Hepatocyte (in vitro differentiated cells): ENCODE results near the gene CREBBP. TPM values are rescaled to one million over a fixed set of nuclear protein-coding genes. Genes with fewer than 3 reads are reported as not detected.

Source experiments
- DNase-seq: peaks from one replicate; pipeline ENCODE4 v3.0.0-alpha.2; 2016; ENCODE audit warnings: low spot score
- H2AFZ ChIP-seq: fragments of 200-600 bp; sonication (generic); 2 replicates; pipeline ENCODE4 v1.6.0; 2016; ENCODE audit warnings: antibody characterized with exemption, mild to moderate bottlenecking
- H3K27ac ChIP-seq: fragments of 200-600 bp; sonication (generic); 2 replicates; pipeline ENCODE4 v1.5.1; 2016; ENCODE audit warnings: mild to moderate bottlenecking
- H3K27me3 ChIP-seq: fragments of 200-600 bp; sonication (generic); 2 replicates; pipeline ENCODE4 v1.6.1; 2016
- H3K36me3 ChIP-seq: fragments of 200-600 bp; sonication (generic); replicated peaks from 2 replicates; pipeline ENCODE4 v1.5.1; 2016; ENCODE audit warnings: low read depth; ENCODE audit not compliant: insufficient read depth
- H3K4me1 ChIP-seq: fragments of 200-600 bp; sonication (generic); 2 replicates; pipeline ENCODE4 v1.5.1; 2016; ENCODE audit warnings: mild to moderate bottlenecking, moderate library complexity; ENCODE audit not compliant: insufficient read depth
- H3K4me2 ChIP-seq: fragments of 200-600 bp; sonication (generic); 2 replicates; pipeline ENCODE4 v1.6.0; 2016
- H3K4me3 ChIP-seq: fragments of 200-600 bp; sonication (generic); 2 replicates; pipeline ENCODE4 v1.5.1; 2016; ENCODE audit warnings: mild to moderate bottlenecking
- H3K79me2 ChIP-seq: fragments of 200-600 bp; sonication (generic); 2 replicates; pipeline ENCODE4 v1.6.0; 2017; ENCODE audit warnings: mild to moderate bottlenecking
- H3K9me2 ChIP-seq: fragments of 200-600 bp; sonication (generic); replicated peaks from 2 replicates; pipeline ENCODE4 v1.6.0; 2017; ENCODE audit warnings: mild to moderate bottlenecking; ENCODE audit not compliant: insufficient read depth
- H3K9me3 ChIP-seq: fragments of 200-600 bp; sonication (generic); 2 replicates; pipeline ENCODE4 v1.5.1; 2016; ENCODE audit warnings: low read depth, mild to moderate bottlenecking
- H4K20me1 ChIP-seq: fragments of 200-600 bp; sonication (generic); 2 replicates; pipeline ENCODE4 v1.6.0; 2016; ENCODE audit warnings: mild to moderate bottlenecking; ENCODE audit not compliant: insufficient read depth, poor library complexity, severe bottlenecking
- CTCF ChIP-seq: fragments of 200-600 bp; sonication (generic); IDR thresholded peaks from 2 replicates; pipeline ENCODE4 v1.5.1; 2016; ENCODE audit warnings: antibody characterized with exemption, mild to moderate bottlenecking; ENCODE audit not compliant: poor library complexity
- EZH2 ChIP-seq: fragments of 200-600 bp; sonication (generic); IDR thresholded peaks from 2 replicates; pipeline ENCODE4 v1.6.1; 2016; ENCODE audit warnings: antibody characterized with exemption, mild to moderate bottlenecking, borderline replicate concordance
- EZH2phosphoT487 ChIP-seq: fragments of 200-600 bp; sonication (generic); IDR thresholded peaks from one replicate; pipeline ENCODE4 v1.6.1; 2018; ENCODE audit warnings: antibody characterized with exemption, mild to moderate bottlenecking, low read depth, moderate library complexity; ENCODE audit not compliant: unreplicated experiment, severe bottlenecking
- WGBS: methylation state at CpG from one replicate; pipeline ENCODE4 v1.1.6; 2016; ENCODE audit warnings: low lambda C conversion rate; ENCODE audit errors: missing lambda C conversion rate; 5-methylcytosine and 5-hydroxymethylcytosine counted together
- polyA plus RNA-seq: library from polyadenylated mRNA; unstranded; fragments of >200 nt; fragmentation: Nextera tagmentation; extraction: Ambion mirVana; gene quantifications from 2 replicates; pipeline ENCODE4 v1.2.1, GENCODE V29; 2016
- total RNA-seq: library from RNA; depleted of rRNA; stranded (reverse); fragments of >200 nt; gene quantifications from 2 replicates; pipeline ENCODE4 v1.2.3, GENCODE V29; 2014

Gene CREBBP
- total and polyA plus RNA-seq, 2 experiments from 2014 or later, result 18.9 to 31.5 TPM

GRCh38 chr16:3874794-3875692 is 5.5 kb downstream of the CREBBP start:
- H3K27me3 ChIP-seq, result no peaks in the 10 kb centered on the region
- H4K20me1 ChIP-seq, result peaks cover 98% of the 10 kb centered on the region
- H3K9me2 ChIP-seq, result no peaks in the 10 kb centered on the region
- no peak overlapping the region for H3K27ac ChIP-seq
- DNase-seq, result no peak
- no peaks in the 10 kb centered on the region for H3K36me3 ChIP-seq
- peaks cover 72% of the 10 kb centered on the region for H3K4me1 ChIP-seq
- 88% methylated on average over 15 of the region's 15 CpGs for WGBS
- peak overlapping the region; percentile 32 for H3K4me2 ChIP-seq
- H3K79me2 ChIP-seq, result peaks cover 98% of the 10 kb centered on the region
- H2AFZ ChIP-seq, result no peak overlapping the region
- no peaks in the 10 kb centered on the region for H3K9me3 ChIP-seq
- no peak overlapping the region for H3K4me3 ChIP-seq
- TF ChIP-seq EZH2 (no peak), EZH2phosphoT487 (no peak), CTCF (no peak)

GRCh38 chr16:3874242-3874641 is 6.3 kb downstream of the CREBBP start:
- no peaks in the 10 kb centered on the region for H3K9me2 ChIP-seq
- H3K4me3 ChIP-seq, result no peak overlapping the region
- H2AFZ ChIP-seq, result no peak overlapping the region
- H3K27me3 ChIP-seq, result no peaks in the 10 kb centered on the region
- no peak for TF ChIP-seq EZH2
- TF ChIP-seq EZH2phosphoT487, result no peak
- no peak for TF ChIP-seq CTCF
- no peak for DNase-seq
- WGBS, result 72% methylated on average over 8 of the region's 8 CpGs
- no peaks in the 10 kb centered on the region for H3K36me3 ChIP-seq
- H3K79me2 ChIP-seq, result peaks cover 100% of the 10 kb centered on the region
- no peak overlapping the region for H3K27ac ChIP-seq
- peaks cover 72% of the 10 kb centered on the region for H3K4me1 ChIP-seq
- H3K4me2 ChIP-seq, result peak overlapping the region; percentile 54
- no peaks in the 10 kb centered on the region for H3K9me3 ChIP-seq
- peaks cover 100% of the 10 kb centered on the region for H4K20me1 ChIP-seq

GRCh38 chr16:3873482-3874173 is 6.9 kb downstream of the CREBBP start:
- TF ChIP-seq EZH2phosphoT487 (no peak), CTCF (no peak), EZH2 (no peak)
- Histone ChIP-seq H4K20me1 (peaks cover 100% of the 10 kb centered on the region), H3K4me2 (peak overlapping the region; percentile 54), H3K4me1 (peaks cover 72% of the 10 kb centered on the region), H3K36me3 (no peaks in the 10 kb centered on the region), H3K4me3 (no peak overlapping the region), H3K9me2 (no peaks in the 10 kb centered on the region), H3K27ac (peak overlapping the region; percentile 0), H3K79me2 (peaks cover 100% of the 10 kb centered on the region), H2AFZ (no peak overlapping the region), H3K9me3 (no peaks in the 10 kb centered on the region), H3K27me3 (no peaks in the 10 kb centered on the region)
- 69% methylated on average over 13 of the region's 13 CpGs for WGBS
- no peak for DNase-seq
